CD4-positive, alpha-beta T cell treated with Interferon gamma for 1 hour (primary cell): ENCODE results near the gene HMG20B.
"Not testable (repeated sequence)": the region's sequence is repeated elsewhere in the genome, so short reads cannot be mapped to it uniquely, and the experiment has no call there.

Experiments used
- DNase-seq: peaks from one replicate; pipeline ENCODE4 v3.0.0-alpha.2; 2020

Gene HMG20B

GRCh38 chr19:3572855-3573161 lies at the start of gene HMG20B:
Gene HMG20B, plus strand, starts transcription at chr19:3572944. Its CDS starts 366 bp downstream, at chr19:3573310.
- no peak for DNase-seq

- DNase-seq, result no peak
Measured at GRCh38 chr19:3523361-3524077, 49.2 kb upstream of the HMG20B start.

DNA sequence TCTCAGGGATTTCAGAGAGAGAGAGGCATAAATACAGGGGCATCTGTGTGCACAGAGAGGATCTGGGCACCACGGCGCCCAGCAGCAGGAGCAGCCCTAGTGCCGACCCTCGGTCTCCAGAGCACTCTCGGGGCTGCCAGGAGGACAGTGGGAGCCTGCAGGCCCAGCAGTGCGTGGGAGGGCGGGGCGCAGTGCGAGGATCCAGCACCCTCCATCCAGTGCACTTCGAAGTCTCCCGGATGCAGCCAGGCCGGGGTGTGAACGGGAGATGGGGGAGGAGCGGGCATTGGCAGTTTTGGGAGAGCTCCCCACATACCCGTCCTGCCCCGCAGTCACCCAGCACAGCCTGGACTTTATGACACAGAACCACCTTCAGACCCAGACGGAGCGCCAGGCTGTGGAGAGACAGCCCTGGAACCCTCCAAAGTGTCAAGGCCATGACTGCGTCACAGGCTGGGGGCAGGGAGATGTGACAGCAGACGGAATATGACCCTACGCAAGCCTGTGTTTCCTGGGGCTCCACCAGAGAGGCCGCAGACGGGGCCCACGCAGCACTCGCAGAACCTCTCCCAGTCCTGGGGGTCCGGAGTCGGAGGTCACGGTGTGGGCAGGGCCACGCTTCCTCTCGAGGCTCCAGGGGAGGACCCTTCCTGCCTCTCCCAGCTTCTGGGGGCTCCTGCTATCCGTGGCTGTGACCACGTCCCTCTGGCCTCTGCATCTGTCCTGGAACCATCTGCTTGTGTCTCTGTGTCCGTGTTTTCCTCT lies 48.5 kb upstream of the HMG20B start:
- no peak for DNase-seq

GRCh38 chr19:3524904-3525451 lies 47.8 kb upstream of the HMG20B start:
- no peak for DNase-seq

GRCh38 chr19:3526507-3527237 lies 46.1 kb upstream of the HMG20B start:
- DNase-seq, result no peak

GRCh38 chr19:3527238-3527910 lies 45.4 kb upstream of the HMG20B start:
- DNase-seq, result no peak

DNA sequence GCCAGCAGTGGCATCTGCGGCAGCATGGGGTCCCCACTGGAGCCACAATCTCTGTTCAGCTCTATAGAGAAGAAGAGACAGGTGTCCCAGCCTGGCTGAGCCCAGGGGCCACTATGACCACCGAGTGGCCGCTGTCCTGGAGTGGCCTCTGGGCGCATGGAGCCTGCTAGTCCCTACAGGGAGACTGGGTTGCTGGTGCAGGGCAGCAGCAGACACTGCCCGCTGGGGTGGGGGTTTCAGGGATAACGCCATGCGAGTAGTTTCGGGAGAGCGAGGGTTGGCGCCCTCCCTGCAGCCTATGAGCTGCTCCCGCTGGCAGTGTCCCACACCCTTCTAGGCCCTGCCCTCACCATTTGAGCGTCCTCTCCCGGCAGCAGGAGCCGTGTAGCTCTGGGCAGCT lies 44.7 kb upstream of the HMG20B start:
- no peak for DNase-seq

GRCh38 chr19:3528539-3529211 lies 44.1 kb upstream of the HMG20B start:
- no peak for DNase-seq

DNA sequence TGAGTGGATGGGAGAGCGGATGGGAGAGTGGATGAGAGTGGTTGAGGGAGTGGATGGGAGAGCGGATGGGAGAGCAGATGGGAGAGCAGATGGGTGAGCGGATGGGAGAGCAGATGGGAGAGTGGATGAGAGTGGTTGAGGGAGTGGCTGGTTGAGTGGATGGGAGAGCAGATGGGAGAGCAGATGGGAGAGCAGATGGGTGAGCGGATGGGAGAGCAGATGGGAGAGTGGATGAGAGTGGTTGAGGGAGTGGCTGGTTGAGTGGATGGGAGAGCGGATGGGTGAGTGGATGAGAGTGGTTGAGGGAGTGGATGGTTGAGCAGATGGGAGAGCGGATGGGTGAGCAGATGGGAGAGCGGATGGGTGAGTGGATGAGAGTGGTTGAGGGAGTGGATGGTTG lies 43.4 kb upstream of the HMG20B start:
- DNase-seq, result not testable (repeated sequence)

DNA sequence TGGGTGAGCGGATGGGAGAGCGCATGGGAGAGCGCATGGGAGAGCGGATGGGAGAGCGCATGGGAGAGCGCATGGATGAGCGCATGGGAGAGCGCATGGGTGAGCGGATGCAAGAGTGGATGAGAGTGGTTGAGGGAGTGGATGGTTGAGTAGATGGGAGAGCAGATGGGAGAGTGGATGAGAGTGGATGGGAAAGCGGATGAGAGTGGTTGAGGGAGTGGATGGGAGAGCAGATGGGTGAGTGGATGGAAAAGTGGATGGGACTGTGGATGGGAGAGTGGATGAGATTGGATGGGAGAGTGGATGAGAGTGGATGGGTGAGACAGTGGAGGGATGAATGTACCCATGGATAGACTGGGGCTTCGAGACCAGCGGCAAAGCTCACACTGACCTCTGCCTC lies 42.4 kb upstream of the HMG20B start:
- no peak for DNase-seq

DNA sequence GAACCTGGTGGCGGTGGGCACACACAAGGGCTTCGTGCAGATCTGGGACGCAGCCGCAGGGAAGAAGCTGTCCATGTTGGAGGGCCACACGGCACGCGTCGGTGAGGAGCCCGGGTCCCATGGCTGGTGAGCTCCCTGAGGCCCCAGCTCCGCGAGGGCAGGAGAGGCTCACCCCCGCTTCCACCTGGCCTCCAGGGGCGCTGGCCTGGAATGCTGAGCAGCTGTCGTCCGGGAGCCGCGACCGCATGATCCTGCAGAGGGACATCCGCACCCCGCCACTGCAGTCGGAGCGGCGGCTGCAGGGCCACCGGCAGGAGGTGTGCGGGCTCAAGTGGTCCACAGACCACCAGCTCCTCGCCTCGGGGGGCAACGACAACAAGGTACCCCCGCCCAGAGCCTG lies 41.0 kb upstream of the HMG20B start:
- DNase-seq, result no peak

DNA sequence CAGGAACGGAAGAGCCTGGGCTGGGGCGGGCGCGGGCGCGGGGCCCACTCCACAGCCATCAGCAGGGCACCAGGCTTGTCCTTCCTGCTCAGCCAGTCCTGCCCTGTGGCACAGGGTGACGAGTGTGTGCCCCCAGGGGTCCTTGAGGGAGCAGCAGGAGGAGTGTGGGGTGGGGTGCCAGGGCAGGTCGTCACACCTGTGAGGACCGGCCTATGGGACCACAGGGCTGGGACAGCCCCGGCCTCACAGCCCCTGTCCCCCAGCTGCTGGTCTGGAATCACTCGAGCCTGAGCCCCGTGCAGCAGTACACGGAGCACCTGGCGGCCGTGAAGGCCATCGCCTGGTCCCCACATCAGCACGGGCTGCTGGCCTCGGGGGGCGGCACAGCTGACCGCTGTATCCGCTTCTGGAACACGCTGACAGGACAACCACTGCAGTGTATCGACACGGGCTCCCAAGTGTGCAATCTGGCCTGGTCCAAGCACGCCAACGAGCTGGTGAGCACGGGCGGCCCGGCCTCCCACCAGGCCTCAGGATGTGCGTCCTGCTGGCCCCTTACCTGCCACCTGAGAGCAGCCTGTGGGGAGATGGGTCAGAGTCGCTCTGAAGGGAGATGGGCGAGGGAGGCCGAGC lies 40.5 kb upstream of the HMG20B start:
- DNase-seq, result no peak

DNA sequence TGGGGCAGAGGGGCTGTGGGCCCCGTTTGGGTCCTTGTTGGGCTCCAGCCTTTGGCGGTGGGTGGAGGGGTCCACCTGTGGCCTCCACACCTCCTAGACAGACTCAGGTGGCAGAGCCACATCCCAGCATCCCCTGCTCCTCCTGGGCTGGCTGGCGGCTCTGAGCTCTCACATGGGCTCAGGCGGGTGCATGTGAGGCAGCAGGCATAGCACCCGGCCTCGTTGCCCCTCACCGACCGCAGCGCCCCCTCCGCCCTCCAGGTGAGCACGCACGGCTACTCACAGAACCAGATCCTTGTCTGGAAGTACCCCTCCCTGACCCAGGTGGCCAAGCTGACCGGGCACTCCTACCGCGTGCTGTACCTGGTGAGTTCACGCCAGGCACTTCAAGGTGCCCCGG lies 39.7 kb upstream of the HMG20B start:
- no peak for DNase-seq

DNA sequence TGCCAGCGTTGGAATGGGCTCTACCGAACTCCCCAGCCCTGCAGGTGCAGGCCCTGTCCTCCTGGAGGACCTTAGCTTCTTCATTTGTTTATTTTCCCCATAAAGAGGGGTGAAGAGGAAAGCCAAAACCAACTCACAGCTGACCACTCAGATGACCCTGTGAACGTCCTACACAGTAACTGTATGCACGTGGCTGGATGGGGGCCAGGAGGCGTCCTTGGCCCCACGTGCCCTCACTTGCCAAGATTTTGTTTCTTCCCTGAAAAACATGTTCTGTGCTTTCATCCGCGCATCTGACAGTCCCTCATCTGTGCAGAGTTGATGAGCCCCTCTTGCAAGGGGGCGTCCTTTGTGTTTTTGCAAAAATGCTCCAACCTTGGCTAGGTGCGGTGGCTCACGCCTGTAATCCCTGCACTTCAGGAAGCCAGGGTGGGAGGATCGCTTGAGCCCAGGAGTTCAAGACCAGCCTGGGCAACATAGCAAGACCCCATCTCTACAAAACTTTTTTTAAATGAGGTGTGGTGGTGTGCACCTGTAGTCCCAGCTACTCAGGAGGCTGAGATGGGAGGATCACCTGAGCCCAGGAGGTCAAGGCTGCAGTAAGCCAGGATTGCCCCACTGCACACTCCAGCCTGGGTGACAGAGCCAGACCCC lies 39.1 kb upstream of the HMG20B start:
- no peak for DNase-seq

DNA sequence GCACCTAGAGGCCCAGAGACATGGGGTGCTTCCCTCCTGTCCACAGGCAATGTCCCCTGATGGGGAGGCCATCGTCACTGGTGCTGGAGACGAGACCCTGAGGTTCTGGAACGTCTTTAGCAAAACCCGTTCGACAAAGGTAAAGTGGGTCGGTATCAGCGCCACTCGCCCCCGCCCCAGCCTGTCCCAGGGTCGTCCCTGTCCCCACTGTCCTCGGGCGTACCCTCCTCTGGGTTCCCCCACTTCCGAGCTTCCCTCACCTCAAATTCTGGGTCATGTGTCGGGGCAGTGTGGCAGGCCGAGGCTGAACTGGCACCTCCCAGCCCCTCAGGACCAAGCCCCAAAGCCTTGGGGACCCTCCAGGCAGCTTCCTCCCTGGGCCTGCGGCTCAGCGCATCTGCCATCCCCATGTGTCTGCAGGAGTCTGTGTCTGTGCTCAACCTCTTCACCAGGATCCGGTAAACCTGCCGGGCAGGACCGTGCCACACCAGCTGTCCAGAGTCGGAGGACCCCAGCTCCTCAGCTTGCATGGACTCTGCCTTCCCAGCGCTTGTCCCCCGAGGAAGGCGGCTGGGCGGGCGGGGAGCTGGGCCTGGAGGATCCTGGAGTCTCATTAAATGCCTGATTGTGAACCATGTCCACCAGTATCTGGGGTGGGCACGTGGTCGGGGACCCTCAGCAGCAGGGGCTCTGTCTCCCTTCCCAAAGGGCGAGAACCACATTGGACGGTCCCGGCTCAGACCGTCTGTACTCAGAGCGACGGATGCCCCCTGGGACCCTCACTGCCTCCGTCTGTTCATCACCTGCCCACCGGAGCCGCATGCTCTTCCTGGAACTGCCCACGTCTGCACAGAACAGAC lies 38.1 kb upstream of the HMG20B start:
- no peak for DNase-seq

DNA sequence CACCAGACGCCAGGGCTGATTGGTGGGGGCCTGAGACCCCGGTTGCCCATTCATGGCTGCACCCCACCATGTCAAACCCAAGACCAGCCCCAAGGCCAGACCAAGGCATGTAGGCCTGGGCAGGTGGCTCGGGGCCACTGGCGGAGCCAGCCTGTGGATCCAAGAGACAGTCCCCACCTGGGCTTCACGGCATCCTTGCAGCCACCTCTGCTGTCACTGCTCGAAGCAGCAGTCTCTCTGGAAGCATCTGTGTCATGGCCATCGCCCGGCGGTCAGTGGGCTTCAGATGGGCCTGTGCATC lies 37.6 kb upstream of the HMG20B start:
- DNase-seq, result no peak

DNA sequence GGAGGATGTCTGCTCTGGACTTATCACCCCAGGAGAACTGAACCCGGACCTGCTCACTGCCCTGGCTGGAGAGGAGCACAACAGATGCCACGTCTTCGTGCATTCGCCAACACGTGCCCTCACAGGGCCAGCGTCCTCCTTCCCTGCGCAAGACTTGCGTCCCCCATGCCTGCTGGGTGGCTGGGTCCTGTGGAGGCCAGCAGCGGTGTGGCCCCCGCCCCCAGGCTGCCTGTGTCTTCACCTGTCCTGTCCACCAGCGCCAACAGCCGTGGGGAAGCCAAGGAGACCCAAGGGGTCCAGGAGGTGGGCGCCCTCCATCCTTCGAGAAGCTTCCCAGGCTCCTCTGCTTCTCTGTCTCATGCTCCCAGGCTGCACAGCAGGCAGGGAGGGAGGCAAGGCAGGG lies 37.2 kb upstream of the HMG20B start:
- no peak for DNase-seq

DNA sequence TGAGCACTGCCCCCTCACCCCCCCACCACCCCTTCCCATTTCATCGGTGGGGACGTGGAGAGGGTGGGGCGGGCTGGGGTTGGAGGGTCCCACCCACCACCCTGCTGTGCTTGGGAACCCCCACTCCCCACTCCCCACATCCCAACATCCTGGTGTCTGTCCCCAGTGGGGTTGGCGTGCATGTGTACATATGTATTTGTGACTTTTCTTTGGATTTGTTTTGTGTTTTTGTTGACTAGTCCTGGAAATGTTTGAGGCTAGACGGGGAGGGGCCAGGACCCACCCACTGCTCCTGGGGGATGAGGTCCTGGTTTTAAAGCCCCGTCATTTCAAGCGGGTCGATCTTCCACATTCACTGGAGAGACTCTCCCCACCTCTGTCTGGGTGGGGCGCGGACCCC lies 36.8 kb upstream of the HMG20B start:
- no peak for DNase-seq

DNA sequence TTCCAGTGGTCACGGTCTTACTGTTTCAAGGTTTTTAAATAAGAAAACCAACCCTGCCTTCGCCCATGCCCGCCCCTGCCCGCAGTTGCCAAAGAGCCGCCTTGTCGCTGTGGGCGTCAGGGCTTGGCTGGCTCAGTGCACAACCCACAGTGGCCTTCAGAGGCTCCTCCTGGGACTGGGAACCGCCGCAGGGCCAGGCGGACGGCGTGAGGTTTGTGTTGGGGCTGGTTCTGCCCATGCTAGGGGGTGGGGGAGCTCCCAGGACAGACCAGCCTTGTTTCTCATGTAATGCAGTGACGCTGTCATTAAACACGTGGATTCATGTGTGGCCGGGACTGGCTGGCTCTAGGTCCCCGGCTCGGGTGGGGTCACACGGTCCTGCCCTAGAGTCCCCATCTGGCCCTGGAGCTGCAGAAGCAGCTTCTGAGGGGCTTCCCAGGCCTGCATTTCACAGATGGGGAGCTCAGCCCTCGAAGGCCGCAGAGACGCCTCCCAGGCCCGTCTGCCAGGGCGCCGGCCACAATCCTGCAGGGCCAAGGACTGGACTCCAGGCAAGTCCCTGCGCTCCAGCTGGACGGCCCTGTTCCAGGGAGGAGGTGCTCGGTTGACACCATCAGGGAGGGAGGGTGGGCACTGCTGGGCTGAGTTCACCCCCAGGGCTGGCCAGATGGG lies 36.2 kb upstream of the HMG20B start:
- DNase-seq, result no peak

DNA sequence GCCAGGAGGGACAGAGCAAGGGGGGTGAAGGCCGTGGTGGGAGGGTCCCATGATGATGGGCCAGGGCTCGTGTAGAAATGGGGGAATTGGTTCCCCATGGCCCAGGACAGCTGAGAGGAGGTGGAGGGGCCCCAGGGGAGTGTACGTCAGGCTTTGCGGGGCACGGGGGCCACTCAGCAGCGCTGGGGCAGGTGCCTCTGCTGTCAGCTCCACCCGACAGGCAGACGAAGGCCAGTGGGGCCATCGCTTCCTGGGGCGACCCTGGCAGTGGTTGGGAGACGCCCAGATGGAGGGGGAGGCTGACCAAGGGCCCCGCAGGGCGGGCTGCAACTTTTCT lies 35.7 kb upstream of the HMG20B start:
- no peak for DNase-seq
